ENCODE data around the gene PAX9.
A peak's percentile ranks its signal among the peaks of the same experiment; 100 is the strongest.

The PAX9 gene

GRCh38 chr14:36716614-36717184, 55.0 kb downstream of the PAX9 start:
- TF ChIP-seq CTCF (IDR thresholded peaks at IDR 0.05; ENCODE audit: low read length, missing control alignments), result no peak
- no peak for DNase-seq (ENCODE audit: low read depth)
- H3K4me3 ChIP-seq (replicated peaks; ENCODE audit: low read depth, low read length), result no peak overlapping the region

DNA sequence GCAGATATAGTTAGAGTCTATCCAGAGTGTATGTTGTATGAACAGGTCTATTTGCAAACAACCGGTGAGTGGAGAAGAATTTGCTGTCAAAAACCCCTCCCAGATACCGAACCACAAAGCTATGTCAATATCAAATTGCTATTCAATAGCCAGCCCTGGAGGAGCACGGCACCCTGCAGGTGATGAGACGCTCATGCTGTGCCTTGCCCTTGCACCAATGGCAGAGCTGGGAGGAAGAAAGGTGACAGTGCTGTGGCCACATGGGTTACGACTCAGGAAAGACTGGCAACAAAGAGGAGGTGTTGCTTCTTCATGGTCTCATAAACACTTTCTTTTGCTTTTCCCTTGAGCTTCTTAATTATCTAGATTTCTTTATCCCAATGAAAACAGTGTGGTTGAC, 55.7 kb downstream of the PAX9 start:
- TF ChIP-seq CTCF (IDR thresholded peaks at IDR 0.05; ENCODE audit: low read length, missing control alignments), result no peak
- H3K4me3 ChIP-seq (replicated peaks; ENCODE audit: low read depth, low read length), result no peak overlapping the region
- no peak for DNase-seq (ENCODE audit: low read depth)

DNA sequence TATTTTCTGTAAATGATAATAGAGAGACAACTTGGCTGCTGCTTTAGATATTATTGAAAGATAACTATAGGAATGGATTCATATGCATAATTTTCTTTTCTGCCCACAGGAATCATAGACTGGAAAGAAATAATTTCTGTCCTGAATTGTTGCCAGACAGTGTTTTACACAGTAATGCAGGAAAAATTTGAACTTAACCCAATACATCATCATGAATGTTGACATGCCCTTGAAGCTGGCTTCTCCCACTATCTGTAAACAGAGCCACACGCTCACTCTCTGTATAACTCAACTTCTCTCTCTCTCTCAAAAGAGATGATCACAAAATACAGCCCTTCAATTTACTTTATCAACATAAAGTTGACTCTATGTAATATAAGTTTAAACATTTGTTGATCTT, 56.6 kb downstream of the PAX9 start:
- no peak for TF ChIP-seq CTCF (IDR thresholded peaks at IDR 0.05; ENCODE audit: low read length, missing control alignments)
- DNase-seq (ENCODE audit: low read depth), result peak; percentile 6
- H3K4me3 ChIP-seq (replicated peaks; ENCODE audit: low read depth, low read length), result no peak overlapping the region

GRCh38 chr14:36719823-36720222, 58.2 kb downstream of the PAX9 start:
- no peak for TF ChIP-seq CTCF (IDR thresholded peaks at IDR 0.05; ENCODE audit: low read length, missing control alignments)

DNA sequence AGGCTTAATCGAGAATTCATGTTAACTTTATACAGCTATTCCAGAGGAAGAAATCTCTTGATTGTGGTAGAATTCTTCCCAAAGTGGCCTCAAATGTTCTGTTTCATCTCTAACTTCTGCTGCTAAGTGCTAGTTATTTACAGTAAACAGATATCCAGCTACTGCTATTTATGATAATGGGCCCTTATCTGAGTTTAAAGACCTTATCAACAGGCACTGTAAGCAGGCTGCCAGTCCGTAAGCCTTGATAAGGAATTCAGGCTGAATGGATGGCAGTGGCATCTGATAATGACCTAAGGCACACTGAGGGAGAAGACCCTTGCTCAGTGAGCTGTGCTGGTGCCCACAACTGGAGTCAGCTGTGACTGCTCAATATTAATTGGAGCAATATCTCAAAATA, 59.0 kb downstream of the PAX9 start:
- DNase-seq (ENCODE audit: low read depth), result no peak
- no peak for TF ChIP-seq CTCF (IDR thresholded peaks at IDR 0.05; ENCODE audit: low read length, missing control alignments)
- no peak overlapping the region for H3K4me3 ChIP-seq (replicated peaks; ENCODE audit: low read depth, low read length)

More at GRCh38 chr14:36719823-36720222, 58.2 kb downstream of the PAX9 start:
- no peak for DNase-seq (ENCODE audit: low read depth)
- H3K4me3 ChIP-seq (replicated peaks; ENCODE audit: low read depth, low read length), result no peak overlapping the region

DNA sequence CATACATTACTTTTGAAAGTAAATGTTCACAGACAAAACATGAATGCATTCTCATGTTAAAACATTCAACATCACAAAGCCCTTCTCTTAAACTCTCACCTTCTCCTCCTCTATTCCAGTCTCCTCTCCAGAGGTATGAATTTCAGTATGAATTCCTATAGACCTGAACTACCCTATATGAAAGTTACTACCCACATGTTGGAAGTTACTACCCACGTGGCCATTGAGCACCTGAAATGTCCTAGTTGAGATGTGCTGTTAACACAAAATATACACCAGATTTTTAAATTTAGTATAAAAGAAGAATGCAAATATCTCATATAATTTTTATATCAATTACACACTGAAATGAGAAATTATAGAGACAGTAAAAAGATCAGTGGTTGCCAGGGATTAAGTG, 60.2 kb downstream of the PAX9 start:
- DNase-seq (ENCODE audit: low read depth), result no peak

More for the DNA sequence above, 60.2 kb downstream of the PAX9 start:
- no peak overlapping the region for H3K4me3 ChIP-seq (replicated peaks; ENCODE audit: low read depth, low read length)
- TF ChIP-seq CTCF (IDR thresholded peaks at IDR 0.05; ENCODE audit: low read length, missing control alignments), result no peak
